Transverse colon (tissue), 3 donors: Measurements from ENCODE around the gene DGKH.

ENCODE experiments used
- POLR2A ChIP-seq: fragments of 450-650 bp; IDR thresholded peaks from one replicate; pipeline ENCODE4 v1.6.1; 2016; ENCODE audit warnings: antibody characterized with exemption, mild to moderate bottlenecking, moderate library complexity
- TF ChIP-seq, protein P1 (sequence below), 5 experiments: fragments of 200-600 bp in 3 of 5; fragments of 450-650 bp in 2 of 5; sonication (generic) in 3 of 5; IDR thresholded peaks; 1 replicate in 2 of 5; 2 replicates in 3 of 5; pipeline ENCODE4 v1.5.1; 2016 to 2017; ENCODE audit warnings: antibody characterized with exemption in 5 of 5, inconsistent platforms in 3 of 5, mild to moderate bottlenecking in 2 of 5, moderate library complexity in 1 of 5

DNA sequence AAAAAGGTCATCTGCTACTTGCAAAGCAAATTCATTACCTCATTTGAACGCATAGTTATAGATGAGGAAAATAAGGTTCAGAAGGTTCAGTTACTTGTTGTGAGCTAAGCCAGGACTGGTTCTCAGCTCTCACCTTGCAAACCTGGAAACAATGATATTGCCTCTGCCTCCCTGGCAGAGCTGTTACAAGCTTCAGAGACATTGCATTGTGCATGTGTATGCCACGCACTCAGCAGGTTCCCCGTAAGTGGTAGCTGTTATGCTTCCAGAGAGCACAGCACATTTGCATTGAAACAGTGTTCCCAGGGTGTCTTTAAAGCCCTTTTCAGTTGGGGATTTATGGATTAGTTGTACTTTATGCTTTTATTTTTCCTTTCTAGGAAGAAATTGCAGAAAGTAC is 80.6 kb downstream of the DGKH start:
- TF ChIP-seq, protein P1, sequence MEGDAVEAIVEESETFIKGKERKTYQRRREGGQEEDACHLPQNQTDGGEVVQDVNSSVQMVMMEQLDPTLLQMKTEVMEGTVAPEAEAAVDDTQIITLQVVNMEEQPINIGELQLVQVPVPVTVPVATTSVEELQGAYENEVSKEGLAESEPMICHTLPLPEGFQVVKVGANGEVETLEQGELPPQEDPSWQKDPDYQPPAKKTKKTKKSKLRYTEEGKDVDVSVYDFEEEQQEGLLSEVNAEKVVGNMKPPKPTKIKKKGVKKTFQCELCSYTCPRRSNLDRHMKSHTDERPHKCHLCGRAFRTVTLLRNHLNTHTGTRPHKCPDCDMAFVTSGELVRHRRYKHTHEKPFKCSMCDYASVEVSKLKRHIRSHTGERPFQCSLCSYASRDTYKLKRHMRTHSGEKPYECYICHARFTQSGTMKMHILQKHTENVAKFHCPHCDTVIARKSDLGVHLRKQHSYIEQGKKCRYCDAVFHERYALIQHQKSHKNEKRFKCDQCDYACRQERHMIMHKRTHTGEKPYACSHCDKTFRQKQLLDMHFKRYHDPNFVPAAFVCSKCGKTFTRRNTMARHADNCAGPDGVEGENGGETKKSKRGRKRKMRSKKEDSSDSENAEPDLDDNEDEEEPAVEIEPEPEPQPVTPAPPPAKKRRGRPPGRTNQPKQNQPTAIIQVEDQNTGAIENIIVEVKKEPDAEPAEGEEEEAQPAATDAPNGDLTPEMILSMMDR (IDR thresholded peaks at IDR 0.05): no peak
- TF ChIP-seq POLR2A: no peak
